LoVo (cell line): ENCODE data around the gene PPP2R3B.
A peak's percentile ranks its signal among the peaks of the same experiment; 100 is the strongest.
"Not testable (repeated sequence)": the region's sequence is repeated elsewhere in the genome, so short reads cannot be mapped to it uniquely, and the experiment has no call there.

Source experiments
- DNase-seq: peaks from one replicate; pipeline ENCODE4 v3.0.0-alpha.2; 2016; ENCODE audit warnings: low spot score

Gene PPP2R3B, protein sequence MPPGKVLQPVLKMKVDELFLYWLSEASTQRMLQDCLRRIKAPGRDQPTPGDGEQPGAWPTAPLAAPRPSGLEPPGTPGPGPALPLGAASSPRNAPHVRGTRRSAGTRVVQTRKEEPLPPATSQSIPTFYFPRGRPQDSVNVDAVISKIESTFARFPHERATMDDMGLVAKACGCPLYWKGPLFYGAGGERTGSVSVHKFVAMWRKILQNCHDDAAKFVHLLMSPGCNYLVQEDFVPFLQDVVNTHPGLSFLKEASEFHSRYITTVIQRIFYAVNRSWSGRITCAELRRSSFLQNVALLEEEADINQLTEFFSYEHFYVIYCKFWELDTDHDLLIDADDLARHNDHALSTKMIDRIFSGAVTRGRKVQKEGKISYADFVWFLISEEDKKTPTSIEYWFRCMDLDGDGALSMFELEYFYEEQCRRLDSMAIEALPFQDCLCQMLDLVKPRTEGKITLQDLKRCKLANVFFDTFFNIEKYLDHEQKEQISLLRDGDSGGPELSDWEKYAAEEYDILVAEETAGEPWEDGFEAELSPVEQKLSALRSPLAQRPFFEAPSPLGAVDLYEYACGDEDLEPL

DNA sequence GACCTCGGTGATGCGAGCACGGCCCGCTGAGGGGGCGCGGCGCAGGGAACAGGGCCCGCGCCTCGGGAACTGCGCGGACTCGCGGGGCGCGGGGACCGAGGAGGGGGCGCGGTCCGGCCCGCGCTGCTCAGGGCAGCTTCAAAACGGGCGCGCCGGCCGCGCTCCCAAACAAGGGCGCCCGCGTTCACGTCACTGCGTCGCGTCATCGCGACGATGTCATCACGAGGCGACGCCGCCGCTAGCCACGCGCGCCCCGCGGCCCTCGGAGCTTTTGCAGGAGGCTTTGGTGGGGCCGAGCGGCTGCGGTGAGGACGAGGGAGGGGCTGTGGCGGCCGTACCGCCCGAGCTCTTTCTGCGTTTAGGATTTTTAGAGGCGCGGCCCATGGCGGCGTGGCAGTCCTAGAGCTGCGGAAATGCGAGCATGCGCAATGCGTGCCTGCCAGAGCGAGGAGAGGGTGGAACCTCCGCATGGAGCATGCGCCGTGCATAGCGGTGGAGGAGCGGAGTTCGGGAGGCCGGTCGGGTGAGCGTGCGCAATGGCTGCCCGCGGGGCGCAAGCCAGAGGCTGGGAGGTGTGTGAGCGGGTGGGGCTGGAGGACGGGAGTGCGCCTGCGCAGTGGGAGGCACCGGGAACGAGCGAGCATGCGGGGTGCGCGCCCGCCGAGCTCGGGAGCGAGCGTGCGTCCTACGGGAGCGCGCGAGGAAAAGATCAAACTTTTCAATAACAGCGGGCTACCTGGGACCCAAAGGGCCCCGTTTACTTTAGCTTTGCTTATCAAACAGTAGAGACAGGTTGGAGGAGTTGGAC, at the start of gene PPP2R3B:
PPP2R3B (minus strand) TSS at position 140 of the 808 bp plus-strand sequence. CDS start 216 bp downstream, outside the sequence.
- DNase-seq, result peak; percentile 97

DNA sequence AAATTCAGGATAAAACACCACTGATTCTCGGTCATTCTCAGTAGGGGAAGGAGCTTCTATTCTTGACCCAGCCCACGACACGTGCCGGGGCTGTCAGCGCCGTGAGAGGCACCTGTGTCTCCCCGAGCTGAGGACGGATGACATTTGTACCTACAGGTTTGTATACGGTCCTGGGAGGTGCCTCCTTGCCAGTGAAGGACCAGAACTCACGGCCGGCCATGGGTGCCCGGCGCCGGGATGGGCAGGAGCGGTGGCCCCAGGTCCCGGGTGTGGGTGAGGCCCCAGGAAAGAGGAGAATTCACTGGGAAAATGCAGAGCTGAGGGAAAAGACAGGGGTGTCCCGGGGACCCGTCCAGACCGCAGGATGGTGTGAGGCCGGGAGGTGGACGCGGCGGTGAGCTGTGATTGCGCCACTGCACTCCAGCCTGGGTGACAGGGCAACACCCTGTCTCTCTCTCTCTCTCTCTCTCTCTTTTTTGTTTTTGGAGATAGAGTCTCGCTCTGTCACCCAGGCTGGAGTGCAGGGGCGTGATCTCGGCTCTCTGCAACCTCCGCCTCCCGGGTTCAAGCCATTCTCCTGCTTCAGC, 48.9 kb upstream of the PPP2R3B start:
- DNase-seq, result no peak

DNA sequence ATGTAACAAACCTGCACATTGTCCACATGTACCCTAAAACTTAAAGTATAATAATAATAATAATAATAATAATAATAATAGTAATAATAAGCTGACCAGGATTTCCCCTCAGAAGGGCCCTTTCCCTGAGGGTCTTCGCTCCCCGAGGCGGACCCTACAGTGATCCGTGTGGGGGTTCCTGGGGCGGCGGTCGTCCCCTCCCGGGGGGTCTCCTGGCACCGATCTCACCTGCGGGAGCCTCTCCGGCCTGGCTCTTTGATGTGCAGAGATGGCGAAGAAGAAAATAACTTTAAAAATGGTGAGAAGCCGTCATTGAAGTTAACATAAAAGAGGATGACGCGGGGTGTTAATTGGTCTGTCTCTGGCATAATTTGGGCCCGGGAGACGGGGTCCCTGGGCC, 48.2 kb upstream of the PPP2R3B start:
- DNase-seq, result no peak

DNA sequence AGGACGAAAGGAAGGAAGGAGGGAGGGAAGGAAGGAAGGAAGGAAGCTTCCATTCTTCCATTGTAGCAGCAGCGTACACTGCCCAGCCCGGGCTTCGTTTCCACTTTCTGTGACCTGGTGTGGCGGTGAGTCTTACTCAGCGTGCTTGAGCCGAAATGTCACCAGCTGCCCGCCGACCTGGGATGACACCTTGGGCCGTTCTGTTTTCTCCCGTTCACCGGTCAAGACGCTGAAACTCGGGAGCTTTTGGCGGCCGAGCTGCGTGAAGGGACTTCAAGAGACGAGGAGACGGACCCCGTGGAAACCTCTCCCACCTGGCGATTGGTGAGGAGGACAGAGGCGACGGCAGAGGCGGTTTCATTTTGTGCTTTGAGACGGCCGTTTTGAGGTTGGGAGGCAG, 47.1 kb upstream of the PPP2R3B start:
- DNase-seq, result no peak

DNA sequence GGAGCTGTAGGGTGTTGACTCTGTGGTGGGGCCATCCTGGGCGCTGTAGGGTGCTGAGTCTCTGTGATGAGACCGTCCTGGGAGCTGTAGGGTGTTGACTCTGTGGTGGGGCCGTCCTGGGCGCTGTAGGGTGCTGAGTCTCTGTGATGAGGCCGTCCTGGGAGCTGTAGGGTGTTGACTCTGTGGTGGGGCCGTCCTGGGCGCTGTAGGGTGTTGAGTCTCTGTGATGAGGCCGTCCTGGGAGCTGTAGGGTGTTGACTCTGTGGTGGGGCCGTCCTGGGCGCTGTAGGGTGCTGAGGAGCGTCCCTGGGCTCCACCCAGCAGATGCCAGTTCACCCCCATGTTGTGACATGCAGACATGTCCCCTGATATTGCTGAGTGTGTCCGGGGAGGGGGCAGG, 46.0 kb upstream of the PPP2R3B start:
- not testable (repeated sequence) for DNase-seq

DNA sequence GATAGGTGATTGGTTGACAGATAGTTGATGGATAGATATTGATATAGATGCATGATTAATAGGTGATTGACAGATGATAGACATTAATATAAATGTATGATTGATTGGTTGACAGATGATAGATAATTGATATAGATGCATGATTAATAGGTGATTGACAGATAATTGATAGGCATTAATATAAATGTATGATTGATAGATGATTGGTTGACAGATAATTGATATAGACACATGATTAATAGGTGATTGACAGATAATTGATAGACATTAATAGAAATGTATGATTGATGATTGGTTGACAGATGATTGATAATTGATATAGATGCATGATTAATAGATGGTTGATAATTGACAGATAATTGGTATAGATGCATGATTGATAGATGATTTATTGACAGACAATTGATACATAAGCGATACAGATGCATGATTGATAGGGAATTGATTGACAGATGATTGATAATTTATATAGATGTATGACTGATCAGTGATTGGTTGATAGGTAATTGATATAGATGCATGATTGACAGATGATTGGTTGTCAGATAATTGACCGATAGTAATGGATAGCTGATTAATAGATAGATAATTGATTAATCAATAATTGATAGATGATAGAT, 44.9 kb upstream of the PPP2R3B start:
- DNase-seq, result no peak

DNA sequence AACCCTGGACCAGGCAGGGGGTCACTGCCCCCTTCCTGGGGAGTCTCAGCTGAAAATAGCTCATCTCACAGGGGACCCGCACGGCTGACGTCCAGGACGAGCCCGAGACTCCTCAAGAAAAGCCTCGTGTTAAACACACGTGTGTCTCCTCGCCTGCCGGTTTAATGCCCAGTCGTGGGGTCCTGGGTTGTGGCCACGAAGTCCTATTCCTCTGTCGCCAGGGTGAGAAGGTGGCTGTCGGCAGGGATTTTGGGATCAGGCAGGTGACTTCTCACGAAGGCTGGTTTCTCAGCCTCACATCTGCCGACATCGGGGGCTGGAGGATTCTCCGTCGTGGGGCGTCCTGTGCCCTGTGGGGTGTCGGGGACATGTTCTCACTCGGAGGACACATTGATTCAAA, 44.3 kb upstream of the PPP2R3B start:
- DNase-seq, result no peak

DNA sequence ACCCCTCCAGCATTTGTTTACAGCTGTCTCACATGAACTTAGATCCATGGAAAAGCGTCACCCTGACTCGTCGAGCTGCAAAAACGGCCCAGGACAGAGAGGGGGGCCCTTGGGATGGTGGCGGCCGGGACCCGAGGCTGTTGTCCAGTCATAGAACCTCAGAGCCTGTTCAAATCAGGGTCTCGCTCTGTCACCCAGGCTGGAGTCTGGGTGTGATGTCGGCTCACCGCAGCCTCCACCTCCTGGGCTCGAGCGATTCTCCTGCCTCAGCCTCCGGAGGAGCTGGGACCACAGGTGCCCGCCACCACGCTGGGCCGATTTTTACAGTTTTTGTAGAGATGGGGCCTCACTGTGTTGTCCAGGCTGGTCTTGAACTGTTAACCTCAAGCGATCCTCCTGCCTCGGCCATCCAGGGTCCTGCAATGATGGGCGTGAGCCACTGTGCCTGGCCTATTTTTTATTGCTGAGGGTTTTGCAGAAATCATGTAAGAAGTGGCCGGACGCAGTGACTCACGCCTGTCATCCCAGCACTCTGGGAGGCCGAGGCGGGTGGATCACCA, 42.6 kb upstream of the PPP2R3B start:
- no peak for DNase-seq

DNA sequence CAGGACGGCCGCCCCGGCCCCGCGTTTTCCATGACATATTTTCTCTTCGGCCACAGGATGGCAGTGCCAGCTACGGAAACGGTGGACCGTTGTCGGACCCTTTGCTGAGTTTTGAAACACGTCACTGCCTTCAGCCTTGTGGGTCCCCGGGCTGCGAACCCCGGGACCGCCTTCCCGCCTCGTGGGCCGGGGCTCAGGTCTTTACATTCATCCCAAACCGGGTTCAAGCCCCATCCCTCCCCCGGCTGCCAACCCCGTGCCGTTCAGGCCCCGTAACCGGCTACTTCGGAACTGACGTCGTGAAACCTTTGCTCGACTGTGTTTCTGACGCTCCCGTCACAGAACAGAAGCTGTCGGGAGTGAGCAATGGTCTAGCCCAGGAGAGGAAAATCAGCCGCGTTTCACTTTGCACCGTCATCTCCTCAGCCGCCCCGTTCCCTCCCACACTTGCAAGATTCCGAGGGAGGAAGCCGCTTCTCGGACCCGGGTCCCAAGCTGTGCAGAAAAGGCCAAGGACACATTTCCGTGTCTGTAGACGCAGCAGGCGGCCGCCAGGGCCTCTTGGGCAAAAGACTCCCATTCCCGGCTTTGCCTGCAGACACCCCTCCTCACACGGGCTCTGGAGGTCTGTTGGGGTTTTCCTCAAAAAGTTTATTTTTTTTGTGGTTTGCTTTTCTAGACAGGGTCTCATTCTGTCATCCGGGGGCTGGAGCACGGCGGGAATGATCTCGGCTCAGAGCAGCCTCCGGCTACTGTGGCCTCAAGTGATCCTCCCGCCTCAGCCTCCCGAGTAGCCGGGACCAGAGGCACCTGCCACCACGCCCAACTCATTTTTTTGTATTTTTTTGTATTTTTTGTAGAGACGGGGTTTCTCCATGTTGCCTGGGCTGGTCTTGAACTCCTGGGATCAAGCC, 41.4 kb upstream of the PPP2R3B start:
- no peak for DNase-seq

DNA sequence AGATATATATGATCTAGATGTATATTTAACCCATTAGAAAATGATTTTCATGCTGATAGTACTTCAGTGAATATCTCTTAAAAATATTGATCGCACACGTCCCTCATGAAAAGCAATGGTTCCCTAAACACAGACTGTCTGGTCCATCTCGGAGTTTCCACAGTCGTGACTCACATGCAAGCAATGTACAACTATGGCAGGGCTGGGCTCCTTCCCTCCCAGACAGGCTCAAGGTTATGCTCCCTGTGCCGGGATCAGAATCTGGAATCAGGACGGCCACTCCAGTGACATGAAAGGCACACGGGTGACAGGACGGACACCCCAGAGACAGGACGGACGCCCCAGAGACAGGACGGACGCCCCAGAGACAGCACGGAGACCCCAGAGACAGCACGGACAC, 40.2 kb upstream of the PPP2R3B start:
- no peak for DNase-seq

DNA sequence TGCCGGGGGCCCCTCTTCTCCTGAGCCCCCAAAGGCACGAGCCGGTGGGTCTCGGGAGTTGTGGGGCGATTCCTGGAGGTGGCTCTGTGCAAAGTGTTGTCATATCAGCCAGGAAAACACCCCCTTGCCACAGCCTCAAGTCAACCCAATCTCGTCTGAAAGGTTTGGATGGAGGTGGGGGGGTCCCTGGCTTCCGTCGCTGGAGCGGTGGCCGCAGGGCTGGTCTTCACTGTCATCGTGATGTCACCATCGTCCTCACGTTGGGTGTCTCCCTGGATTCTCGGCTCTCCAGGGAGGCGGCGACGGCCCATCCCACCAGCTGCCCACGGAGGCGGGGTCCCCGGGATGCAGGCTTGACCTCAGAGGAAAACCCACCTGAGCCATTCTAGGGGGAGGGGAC, 38.3 kb upstream of the PPP2R3B start:
- DNase-seq, result no peak

DNA sequence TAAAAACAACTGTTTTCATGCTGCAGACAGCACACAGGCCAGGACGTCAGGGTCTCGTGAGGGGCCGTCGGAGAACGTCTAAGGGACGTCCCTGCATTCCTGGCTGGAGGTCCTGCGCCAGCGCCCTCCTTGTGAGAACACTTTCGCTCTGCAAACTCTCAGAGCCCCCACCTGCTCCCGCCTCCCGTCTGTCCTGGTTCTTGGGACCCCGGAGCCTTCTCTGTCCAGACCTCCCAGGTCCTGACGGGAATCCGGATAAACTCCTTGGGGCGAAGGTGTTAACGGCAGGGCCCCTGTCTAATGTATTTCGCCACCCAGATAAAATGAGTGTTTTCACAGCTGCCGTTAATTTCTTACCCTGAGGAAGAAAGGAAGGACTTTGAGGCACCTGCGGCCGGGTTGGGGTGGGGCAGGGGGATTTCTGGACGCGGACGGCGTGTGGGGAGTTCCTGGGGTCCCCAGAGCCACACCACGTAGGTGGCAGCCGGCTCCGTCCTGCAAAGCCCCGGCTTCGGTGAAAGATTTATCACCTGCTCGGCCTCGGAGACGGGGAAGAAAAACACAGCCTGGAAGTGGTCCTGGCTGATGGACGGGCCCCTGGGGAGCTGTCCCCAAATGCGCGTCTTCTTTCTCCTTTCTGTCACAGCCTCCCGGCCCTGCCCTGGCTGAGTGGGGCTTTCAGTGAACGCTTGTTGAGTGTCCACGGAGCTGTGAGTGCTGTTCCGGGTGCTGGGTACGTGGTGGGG, 35.1 kb upstream of the PPP2R3B start:
- no peak for DNase-seq

DNA sequence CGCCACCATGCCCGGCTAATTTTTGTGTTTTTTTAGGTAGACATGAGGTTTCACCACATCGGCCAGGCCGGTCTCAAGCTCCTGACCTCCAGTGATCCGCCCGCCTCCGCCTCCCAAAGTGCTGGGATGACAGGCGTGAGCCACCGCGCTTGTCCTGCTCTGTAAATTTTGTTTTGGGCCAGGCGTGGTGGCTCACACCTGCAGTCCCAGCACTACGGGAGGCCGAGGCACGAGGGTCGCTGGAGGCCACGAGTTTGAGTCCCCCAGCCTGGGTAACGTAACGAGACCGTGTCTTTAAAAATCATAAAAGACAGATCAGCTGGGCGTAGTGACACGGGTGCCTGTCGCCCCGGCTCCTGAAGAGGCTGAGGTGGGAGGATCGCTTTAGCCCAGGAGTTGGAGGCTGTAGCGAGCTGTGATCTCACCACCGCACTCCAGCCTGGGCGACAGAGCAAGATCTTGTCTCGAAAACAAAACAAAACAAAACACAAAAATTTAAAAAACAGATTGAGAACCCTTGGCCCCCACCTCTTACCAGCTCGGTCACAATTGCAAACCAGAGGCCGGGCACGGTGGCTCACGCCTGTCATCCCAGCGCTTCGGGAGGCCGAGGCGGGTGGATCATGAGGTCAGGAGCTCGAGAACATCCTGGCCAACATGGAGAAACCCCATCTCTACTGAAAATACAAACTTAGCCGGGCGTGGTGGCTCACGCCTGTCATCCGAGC, 34.0 kb upstream of the PPP2R3B start:
- no peak for DNase-seq

DNA sequence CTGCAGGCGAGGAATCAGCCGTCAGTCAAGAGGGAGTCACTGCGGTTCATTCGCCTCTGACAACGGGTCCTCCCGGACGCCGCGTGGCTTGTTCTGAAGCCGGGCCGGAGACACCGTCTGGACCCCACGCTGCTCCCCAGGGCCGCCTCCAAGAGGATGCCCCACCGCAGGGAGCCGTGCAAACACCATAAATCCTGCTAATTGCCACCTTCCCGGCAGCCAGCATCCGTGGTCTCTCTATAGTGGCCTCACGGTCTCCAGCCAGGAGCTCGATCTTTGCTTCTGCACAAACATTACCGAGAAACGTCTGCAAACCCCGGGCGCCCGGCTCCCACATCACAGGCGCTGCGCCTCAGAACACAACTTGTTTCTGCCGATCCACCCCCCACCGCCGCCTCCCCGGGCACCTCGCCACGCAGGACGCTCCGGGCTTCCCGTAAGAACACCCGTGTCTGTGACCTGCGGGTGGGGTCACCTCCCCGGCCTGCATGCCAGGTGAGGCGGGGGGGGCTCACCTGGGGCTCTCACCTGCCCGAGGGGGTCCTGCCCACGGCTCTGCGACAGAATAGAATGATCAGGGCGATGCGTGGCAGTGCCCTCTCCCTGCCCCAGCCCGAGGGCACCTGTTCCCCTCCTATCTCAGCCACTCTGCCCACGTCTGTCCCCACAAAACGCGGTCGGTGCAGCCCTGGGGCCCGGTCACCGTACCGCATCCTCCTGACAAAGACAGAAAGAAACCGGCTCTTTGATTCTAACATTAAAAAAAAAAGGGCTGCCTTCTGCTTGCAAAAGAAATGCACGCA, 32.4 kb upstream of the PPP2R3B start:
- no peak for DNase-seq

DNA sequence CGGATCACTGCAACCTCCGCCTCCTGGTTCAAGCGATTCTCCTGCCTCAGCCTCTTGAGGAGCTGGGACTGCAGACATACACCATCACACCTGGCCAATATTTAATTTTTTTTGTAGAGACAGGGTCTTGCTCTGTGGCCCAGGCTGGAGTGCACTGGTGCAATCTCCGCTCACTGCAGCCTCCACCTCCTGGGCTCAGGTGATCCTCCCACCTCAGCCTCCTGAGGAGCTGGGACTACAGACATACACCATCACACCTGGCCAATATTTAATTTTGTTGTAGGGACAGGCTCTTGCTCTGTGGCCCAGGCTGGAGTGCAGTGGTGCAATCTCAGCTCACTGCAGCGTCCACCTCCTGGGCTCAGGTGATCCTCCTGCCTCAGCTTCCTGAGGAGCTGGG, 28.8 kb upstream of the PPP2R3B start:
- not testable (repeated sequence) for DNase-seq

DNA sequence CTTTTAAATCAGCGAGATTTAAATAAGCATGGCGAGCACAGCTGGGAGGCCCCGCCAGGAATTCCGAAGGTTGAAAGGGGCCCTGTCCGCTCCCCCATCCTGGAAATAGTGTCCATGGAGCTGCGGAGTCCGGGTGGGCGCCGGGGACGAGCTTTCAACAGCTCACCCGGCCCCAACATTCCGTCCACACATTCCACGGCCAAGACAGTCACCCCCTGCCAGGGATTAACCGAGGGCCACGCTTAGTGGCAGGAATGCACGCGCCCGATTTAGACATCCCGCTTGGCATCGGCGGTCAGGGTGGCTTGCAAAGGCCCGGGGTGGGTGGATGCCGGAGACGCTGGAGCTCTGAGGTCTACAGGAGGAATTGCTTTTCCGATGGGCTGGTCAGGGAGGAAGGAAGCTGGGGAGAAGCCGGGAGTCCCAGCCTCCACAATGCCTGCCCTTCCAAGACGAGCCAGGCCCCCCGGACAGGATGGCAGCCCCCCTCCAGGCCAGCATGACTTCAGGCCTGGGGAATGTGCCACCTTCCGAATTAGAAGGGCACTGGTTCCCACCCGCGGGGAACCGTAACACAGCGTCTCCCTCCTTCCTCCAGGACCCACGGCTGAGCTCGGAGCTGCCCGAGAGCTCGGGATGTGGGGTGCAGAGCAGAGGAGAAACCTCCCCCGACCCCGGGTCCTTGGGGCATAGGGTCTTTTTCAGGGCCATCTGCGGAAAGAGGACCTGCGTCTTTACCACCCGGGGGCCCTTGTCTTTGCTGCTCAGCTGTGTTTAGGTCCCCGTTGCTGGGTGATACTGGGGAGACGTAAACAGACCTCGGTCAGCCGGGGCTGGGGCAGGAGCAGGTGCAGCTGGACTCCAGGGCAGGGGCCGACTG, 26.9 kb upstream of the PPP2R3B start:
- DNase-seq, result no peak

DNA sequence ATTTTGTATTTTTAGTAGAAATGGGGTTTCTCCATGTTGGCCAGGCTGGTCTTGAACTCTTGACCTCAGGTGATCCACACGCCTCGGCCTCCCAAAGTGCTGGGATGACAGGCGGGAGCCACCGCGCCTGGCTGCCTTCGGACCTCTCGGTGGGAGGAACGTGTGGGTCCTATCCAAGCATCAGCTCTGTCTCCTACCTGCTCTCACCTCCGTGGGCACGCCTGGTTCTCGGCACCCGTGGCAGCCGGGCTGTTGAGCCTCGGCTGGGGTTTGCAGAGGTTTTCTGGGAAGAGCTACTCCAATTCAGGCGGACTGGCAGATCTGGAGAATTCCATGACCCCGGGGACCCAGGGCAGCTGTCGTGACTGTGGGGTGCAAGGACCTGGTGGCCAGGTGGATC, 23.6 kb upstream of the PPP2R3B start:
- DNase-seq, result no peak
